Keratinocyte (primary cell): Measurements from ENCODE around the gene GRM5.

ENCODE experiments used
- EZH2 ChIP-seq: IDR thresholded peaks from one replicate; pipeline ENCODE4 v1.6.1; 2012; ENCODE audit warnings: inconsistent platforms, mild to moderate bottlenecking, low read length, moderate library complexity
- TF ChIP-seq, protein P1 (sequence below), 3 experiments: IDR thresholded peaks in 1 of 3; conservative IDR thresholded peaks in 1 of 3; optimal IDR thresholded peaks in 1 of 3; 2 replicates in 2 of 3; 3 replicates in 1 of 3; pipeline versions ENCODE3 to v1.5.1; 2011; ENCODE audit warnings: low read length in 3 of 3, mild to moderate bottlenecking in 3 of 3, moderate library complexity in 2 of 3, control low read depth in 1 of 3, inconsistent platforms in 1 of 3; ENCODE audit not compliant: insufficient read depth in 2 of 3; ENCODE audit errors: extremely low read depth in 1 of 3

DNA sequence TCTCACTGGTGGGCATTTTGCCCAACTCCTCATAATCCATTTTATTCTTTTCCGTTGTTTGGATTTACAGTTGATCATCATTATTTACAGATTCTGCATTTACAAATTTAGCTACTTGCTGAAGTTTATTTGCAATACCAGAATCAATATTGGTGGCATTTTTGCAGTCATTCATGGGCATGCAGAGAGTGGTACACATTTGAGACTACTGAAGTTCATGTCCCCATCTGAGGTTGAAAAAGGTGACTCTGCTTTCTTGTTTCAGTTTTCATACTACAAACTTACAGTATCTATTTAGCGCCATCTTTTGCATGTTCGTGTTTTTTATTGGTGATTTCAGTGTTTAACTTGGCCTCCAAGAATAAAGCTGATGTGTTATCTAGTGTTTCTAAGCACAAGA lies 409.5 kb downstream of the GRM5 start:
- TF ChIP-seq, protein P1, sequence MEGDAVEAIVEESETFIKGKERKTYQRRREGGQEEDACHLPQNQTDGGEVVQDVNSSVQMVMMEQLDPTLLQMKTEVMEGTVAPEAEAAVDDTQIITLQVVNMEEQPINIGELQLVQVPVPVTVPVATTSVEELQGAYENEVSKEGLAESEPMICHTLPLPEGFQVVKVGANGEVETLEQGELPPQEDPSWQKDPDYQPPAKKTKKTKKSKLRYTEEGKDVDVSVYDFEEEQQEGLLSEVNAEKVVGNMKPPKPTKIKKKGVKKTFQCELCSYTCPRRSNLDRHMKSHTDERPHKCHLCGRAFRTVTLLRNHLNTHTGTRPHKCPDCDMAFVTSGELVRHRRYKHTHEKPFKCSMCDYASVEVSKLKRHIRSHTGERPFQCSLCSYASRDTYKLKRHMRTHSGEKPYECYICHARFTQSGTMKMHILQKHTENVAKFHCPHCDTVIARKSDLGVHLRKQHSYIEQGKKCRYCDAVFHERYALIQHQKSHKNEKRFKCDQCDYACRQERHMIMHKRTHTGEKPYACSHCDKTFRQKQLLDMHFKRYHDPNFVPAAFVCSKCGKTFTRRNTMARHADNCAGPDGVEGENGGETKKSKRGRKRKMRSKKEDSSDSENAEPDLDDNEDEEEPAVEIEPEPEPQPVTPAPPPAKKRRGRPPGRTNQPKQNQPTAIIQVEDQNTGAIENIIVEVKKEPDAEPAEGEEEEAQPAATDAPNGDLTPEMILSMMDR (optimal IDR thresholded peaks at IDR 0.05 in 1 of 3, IDR thresholded peaks at IDR 0.05 in 1 of 3, conservative IDR thresholded peaks at IDR 0.05 in 1 of 3; ENCODE audit: extremely low read depth in 1 of 3, insufficient read depth in 2 of 3, low read length in 3 of 3): no peak
- TF ChIP-seq EZH2: no peak
